Esophagus mucosa (tissue), 1 donor: ENCODE results near the gene ZNF730. TPM values are rescaled to one million over a fixed set of nuclear protein-coding genes. Genes with fewer than 3 reads are reported as not detected.

Experiments
- total RNA-seq: library from RNA; stranded (reverse); gene quantifications from one replicate; pipeline ENCODE4 v1.2.4, GENCODE V29; 2023
- donor health status: DM: yes; HTN: yes; CAD: no.

The ZNF730 gene
- total RNA-seq, 1 donor from 2014 or later, result 0.44 TPM

Other genes with a start within 250 kb of the ZNF730 start
- not detected for gene ZNF728, start 113.8 kb upstream of the ZNF730 start, total RNA-seq
- 2.6 TPM for gene ZNF724, start 133.4 kb downstream of the ZNF730 start, total RNA-seq